ENCODE data around the gene FXYD5.

The FXYD5 gene

DNA sequence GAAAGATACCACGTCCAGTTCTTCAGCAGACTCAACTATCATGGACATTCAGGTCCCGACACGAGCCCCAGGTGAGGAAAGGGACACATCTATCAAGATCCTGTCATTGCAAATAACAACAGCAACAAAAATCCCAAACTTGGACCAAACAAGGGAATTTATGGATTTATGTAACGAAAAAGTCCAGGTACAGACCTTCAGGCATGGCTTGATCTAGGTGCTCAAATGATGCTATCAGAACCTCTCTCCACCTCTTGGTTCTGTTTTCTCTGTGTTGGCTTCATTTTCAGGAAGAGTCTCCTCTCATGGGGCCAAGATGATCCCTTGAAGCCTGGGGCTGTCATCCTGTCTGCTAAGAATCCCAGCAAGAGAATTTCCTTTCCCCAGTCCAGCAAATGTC, 2.9 kb downstream of the FXYD5 start:
- no peak for DNase-seq (ENCODE audit: low spot score)

DNA sequence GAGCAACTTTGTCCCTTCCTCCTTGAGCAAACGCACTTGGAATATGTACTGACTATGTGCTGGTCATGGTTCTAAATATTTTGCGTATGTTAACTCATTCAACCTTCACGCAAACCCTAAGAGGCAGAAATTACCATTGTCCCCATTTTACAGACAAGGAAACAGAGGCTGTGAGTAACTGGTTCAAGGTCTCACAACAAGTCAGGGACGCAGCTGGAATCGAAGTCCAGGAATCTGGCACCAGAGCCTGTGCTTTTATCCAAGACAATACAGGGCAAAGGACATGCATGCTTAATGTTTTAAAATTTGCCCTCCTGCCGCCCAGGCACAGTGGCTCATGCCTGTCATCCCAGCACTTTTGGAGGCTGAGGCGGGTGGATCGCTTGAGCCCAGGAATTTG, 5.1 kb downstream of the FXYD5 start:
- DNase-seq (ENCODE audit: low spot score), result no peak

DNA sequence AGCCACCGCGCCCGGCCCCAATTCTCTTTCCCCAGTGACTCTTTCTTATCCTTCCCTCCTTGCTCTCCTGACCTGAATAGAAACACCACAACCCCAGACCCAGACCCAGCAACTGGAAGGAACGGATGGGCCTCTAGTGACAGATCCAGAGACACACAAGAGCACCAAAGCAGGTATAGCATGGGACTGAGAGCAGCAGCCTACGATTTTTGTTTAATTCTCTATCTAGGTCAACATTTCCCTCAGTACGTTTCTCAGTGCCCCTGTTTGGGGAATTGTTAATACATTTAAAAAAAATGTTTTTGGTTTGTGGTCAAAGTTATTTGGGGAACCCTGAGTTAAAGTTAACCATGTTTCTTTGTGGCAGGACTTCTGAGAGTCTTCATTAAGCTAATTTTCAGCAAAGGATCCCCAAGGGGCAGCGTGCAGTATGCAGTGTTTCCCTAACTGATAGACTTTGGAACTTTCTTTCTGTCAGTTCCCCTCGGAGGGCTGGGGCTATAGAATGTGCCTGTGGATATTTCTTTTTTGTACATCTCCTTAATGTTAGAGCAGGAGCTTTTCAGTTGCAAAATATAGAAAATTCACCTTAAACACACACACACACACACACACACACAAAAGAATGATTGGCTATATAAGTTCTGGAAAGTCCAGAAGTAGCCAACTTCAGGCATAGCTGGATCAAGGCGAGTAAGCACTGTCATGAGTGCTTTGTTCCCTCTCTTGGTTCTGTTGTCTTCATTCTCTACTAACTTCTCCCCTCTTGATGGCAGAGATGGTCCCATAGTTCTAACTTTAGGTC, 6.3 kb downstream of the FXYD5 start:
- DNase-seq (ENCODE audit: low spot score), result no peak

DNA sequence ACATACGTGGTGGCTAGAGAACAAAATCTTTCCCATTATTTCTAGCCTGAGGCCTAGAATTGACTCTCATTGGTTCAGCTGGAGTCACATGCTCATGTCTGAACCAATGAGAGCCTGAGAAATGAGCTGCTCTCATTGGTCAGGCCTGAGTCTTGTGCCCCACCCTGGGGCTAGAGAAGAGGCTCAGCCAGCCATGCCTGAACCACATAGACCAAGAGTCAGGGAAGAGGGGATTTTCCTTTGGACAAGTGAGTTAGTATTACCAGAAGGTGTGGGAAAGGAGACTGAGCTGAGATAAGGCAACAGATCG, 6.9 kb downstream of the FXYD5 start:
- no peak for DNase-seq (ENCODE audit: low spot score)

- DNase-seq (ENCODE audit: low spot score), result no peak
These were observed 8.2 kb downstream of the FXYD5 start for GRCh38 chr19:35162471-35163326.

DNA sequence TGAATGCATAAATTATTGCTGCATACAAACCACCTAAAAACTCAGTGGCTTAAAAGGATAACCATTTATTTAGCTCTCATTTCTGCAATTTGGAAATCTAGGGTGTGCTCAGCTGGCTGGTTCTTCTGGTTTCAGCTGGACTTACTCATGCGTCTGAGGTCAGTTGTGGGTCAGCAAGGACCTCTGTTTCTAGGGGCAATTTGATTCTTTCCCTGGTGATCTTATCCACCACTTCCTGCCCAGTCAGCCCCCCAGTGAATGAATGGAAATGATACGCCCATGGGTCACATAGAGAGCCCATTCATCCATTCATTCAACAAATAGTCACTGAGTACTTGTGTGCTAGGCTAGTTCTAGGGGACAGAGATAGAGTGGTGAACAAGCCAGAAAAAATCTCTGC, 9.9 kb downstream of the FXYD5 start:
- no peak for DNase-seq (ENCODE audit: low spot score)

DNA sequence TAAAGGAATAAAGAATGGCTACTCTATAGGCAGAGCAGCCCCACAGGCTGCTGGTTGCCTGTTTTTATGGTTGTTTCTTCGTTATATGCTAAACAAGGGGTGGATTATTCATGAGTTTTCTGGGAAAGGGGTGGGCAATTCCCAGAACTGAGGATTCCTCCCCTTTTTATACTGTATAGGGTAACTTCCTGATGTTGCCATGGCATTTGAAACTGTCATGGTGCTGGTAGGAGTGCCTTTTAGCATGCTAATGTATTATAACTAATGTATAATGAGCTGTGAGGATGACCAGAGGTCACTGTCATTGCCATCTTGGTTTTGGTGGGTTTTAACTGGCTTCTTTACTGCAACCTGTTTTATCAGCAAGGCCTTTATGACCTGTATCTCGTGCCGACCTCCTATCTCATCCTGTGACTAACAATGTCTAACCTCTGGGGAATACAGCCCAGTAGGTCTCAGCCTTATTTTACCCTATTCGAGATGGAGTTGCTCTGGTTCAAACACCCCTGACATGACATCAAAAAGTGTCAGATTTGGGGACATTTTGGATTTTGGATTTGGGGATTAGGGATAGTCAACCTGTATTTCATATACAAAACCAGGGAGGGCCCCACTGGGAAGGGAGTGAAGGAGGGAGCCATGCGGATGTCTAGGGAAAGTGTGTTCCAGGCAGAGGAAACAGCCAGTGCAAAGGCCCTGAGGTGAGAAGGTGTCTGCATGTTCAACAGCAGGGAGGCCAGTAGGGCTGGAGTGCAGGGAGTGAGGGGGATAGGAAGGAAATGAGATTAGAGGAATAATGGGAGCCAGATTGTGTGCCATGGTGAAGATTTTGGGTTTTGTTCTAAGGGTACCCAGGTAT, 10.9 kb downstream of the FXYD5 start:
- DNase-seq (ENCODE audit: low spot score), result no peak

GRCh38 chr19:35166100-35167063, 11.8 kb downstream of the FXYD5 start:
- DNase-seq (ENCODE audit: low spot score), result no peak

- DNase-seq (ENCODE audit: low spot score), result no peak
These were observed 12.9 kb downstream of the FXYD5 start for GRCh38 chr19:35167251-35168119.

DNA sequence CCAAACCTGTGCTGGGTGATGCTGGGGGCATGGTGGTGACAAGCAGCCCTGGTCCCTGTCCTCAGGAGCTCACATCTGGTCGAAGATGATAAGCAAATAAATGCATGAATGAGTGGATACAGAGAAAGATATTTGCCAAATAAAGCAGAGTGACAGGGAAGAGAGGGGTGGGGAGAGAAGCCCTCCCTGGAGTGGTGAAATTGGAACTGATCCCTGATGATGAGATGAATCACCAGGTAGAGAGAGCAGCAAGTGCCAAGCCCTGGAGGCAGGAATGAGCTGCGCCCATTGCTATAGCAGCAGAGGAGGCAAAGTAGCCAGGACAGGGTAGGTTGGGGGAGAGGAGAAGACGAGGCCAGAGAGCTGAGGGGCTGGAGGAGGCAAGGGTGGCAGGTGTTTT, 13.7 kb downstream of the FXYD5 start:
- DNase-seq (ENCODE audit: low spot score), result no peak

DNA sequence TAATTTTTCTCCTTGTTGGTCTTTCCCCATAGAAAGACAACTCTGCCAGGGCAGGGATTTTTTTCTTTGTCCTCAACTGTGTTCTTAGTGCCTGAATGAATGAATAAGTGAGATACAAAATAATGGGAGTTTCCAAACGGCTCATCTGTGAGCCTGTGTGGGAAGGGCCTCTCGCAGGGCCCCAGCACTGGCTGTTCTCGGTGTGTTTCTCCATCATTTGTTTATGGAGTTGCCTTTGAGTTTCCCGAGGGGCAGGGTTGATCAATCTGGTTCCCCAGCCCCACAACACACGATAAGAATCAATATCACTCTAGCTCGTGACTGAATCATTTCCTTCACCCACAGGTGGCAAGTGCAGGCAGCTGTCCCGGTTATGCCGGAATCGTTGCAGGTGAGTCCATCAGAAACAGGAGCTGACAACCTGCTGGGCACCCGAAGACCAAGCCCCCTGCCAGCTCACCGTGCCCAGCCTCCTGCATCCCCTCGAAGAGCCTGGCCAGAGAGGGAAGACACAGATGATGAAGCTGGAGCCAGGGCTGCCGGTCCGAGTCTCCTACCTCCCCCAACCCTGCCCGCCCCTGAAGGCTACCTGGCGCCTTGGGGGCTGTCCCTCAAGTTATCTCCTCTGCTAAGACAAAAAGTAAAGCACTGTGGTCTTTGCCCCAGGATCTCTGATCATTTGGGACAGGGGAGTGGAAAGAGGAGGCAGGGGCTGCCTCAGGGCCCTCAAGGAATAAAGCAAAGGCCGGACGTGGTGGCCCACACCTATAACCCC, 14.9 kb downstream of the FXYD5 start:
- no peak for DNase-seq (ENCODE audit: low spot score)

GRCh38 chr19:35170359-35171061, 16.0 kb downstream of the FXYD5 start:
- DNase-seq (ENCODE audit: low spot score), result no peak

DNA sequence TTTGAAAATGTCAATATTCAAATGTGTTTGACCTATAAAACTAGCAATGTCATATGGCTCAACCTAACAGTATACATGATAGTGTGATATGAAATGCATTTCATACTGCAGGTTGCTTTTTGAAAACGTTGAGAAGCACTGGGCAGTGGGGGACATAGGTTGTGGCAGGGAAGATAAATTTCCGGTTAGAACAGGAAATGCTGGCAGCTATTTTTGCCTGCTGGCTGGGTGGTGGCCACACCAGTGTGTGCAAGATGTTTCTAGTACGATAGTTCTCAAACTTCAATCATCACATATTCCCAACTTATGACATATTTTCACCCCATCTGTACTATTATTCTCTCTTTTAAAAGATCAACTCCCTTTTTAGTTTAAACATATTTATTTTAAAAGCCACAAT, 17.2 kb downstream of the FXYD5 start:
- DNase-seq (ENCODE audit: low spot score), result no peak

DNA sequence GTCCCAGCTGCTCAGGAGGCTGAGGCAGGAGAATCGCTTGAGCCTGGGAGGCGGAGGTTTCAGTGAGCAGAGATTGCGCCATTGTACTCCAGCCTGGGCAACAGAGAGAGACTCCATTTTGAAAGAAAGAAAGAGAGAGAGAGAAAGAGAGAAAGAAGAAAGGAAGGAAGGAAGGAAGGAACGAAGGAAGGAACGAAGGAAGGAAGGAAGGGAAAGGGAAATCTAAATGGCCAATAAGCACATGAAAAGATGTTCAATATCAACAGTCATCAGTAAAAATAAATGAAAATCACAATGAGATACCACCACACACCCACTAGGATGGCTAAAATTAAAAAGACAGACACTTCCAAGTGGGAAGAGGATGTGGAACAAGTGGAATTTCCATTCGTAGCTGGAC, 19.7 kb downstream of the FXYD5 start:
- DNase-seq (ENCODE audit: low spot score), result no peak

- no peak for DNase-seq (ENCODE audit: low spot score)
These were observed 21.6 kb downstream of the FXYD5 start for GRCh38 chr19:35176181-35176570.

- no peak for DNase-seq (ENCODE audit: low spot score)
These were observed 23.1 kb downstream of the FXYD5 start for GRCh38 chr19:35177377-35178274.

- no peak for DNase-seq (ENCODE audit: low spot score)
These were observed 24.2 kb downstream of the FXYD5 start for GRCh38 chr19:35178701-35179100.

GRCh38 chr19:35179830-35180229, 25.3 kb downstream of the FXYD5 start:
- no peak for DNase-seq (ENCODE audit: low spot score)
